K562 (cell line): ENCODE results near the gene THEMIS. TPM values are rescaled to one million over a fixed set of nuclear protein-coding genes. Genes with fewer than 3 reads are reported as not detected.

Source experiments
- EGR1 ChIP-seq: fragments of 450-650 bp; conservative IDR thresholded peaks from 2 replicates; pipeline ENCODE4 v1.6.1; 2017; ENCODE audit warnings: mild to moderate bottlenecking
- KLF1 ChIP-seq: fragments of 450-650 bp; IDR thresholded peaks from 2 replicates; pipeline ENCODE4 v1.6.1; 2016; ENCODE audit warnings: missing genetic modification characterization, missing compliant biosample characterization
- polyA plus RNA-seq, 8 experiments: library from polyadenylated mRNA; depleted of rRNA in 4 of 8; stranded (reverse) in 5 of 8; unstranded in 3 of 8; fragments of >200 nt; fragmentation: Nextera tagmentation in 2 of 8; fragmentation: Illumina TruSeq in 1 of 8; extraction: Ambion mirVana in 2 of 8; extraction: Trizol in 1 of 8; gene quantifications; 2 replicates each; pipeline versions ENCODE4 v1.2.1 to v1.2.3, GENCODE V29; 2011 to 2014; ENCODE audit warnings: inconsistent platforms in 1 of 8, missing spikeins in 1 of 8
- total RNA-seq, 7 experiments: library from RNA; depleted of rRNA in 6 of 7; stranded (reverse); fragments of >200 nt in 6 of 7; fragmentation: Illumina TruSeq in 2 of 7; extraction: Trizol in 2 of 7; gene quantifications; 2 replicates each; pipeline versions ENCODE4 v1.2.1 to v1.2.3, GENCODE V29; 2011 to 2021; ENCODE audit warnings: low replicate concordance in 1 of 7
- TF ChIP-seq, protein P1 (sequence below): fragments of 450-650 bp; IDR thresholded peaks from 2 replicates; pipeline ENCODE4 v1.6.1; 2016; ENCODE audit warnings: mild to moderate bottlenecking, moderate library complexity
- TF ChIP-seq, protein P2 (sequence below), 2 experiments: fragments of 450-650 bp; IDR thresholded peaks; 2 replicates each; pipeline ENCODE4 v1.6.1; 2016; ENCODE audit warnings: mild to moderate bottlenecking in 2 of 2, borderline replicate concordance in 1 of 2, low read depth in 1 of 2, moderate library complexity in 1 of 2
- TF ChIP-seq, protein P3 (sequence below): fragments of 250-450 bp; sonication (Bioruptor Pico); IDR thresholded peaks from 2 replicates; pipeline ENCODE4 v1.4.0; 2020; ENCODE audit warnings: mild to moderate bottlenecking, moderate library complexity, borderline replicate concordance

The THEMIS gene
- total and polyA plus RNA-seq, 9 of the 15 experiments (the other 6 are each of a cell fraction or from before 2014, with no cell fraction given): 0.09 TPM; not detected in 8

DNA sequence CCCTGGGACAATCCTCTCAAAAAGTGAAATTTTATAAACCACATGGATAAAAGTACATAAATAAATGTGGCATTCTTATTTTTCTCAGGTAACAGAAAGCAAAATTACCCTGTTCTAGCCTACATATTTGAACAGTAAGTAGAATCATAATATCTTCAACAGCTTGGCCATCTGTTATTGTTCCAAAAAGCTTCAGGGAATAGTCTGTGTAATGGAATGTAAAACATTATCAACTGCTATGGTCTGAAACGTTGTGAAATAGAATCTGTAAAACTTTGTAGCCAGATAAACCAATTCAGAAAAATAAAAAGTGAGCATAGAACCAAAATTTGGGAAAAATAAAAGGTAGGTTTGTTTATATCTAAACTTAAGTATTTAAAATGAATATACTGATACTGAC lies 114.7 kb downstream of the THEMIS start (continued):
- TF ChIP-seq, protein P1, sequence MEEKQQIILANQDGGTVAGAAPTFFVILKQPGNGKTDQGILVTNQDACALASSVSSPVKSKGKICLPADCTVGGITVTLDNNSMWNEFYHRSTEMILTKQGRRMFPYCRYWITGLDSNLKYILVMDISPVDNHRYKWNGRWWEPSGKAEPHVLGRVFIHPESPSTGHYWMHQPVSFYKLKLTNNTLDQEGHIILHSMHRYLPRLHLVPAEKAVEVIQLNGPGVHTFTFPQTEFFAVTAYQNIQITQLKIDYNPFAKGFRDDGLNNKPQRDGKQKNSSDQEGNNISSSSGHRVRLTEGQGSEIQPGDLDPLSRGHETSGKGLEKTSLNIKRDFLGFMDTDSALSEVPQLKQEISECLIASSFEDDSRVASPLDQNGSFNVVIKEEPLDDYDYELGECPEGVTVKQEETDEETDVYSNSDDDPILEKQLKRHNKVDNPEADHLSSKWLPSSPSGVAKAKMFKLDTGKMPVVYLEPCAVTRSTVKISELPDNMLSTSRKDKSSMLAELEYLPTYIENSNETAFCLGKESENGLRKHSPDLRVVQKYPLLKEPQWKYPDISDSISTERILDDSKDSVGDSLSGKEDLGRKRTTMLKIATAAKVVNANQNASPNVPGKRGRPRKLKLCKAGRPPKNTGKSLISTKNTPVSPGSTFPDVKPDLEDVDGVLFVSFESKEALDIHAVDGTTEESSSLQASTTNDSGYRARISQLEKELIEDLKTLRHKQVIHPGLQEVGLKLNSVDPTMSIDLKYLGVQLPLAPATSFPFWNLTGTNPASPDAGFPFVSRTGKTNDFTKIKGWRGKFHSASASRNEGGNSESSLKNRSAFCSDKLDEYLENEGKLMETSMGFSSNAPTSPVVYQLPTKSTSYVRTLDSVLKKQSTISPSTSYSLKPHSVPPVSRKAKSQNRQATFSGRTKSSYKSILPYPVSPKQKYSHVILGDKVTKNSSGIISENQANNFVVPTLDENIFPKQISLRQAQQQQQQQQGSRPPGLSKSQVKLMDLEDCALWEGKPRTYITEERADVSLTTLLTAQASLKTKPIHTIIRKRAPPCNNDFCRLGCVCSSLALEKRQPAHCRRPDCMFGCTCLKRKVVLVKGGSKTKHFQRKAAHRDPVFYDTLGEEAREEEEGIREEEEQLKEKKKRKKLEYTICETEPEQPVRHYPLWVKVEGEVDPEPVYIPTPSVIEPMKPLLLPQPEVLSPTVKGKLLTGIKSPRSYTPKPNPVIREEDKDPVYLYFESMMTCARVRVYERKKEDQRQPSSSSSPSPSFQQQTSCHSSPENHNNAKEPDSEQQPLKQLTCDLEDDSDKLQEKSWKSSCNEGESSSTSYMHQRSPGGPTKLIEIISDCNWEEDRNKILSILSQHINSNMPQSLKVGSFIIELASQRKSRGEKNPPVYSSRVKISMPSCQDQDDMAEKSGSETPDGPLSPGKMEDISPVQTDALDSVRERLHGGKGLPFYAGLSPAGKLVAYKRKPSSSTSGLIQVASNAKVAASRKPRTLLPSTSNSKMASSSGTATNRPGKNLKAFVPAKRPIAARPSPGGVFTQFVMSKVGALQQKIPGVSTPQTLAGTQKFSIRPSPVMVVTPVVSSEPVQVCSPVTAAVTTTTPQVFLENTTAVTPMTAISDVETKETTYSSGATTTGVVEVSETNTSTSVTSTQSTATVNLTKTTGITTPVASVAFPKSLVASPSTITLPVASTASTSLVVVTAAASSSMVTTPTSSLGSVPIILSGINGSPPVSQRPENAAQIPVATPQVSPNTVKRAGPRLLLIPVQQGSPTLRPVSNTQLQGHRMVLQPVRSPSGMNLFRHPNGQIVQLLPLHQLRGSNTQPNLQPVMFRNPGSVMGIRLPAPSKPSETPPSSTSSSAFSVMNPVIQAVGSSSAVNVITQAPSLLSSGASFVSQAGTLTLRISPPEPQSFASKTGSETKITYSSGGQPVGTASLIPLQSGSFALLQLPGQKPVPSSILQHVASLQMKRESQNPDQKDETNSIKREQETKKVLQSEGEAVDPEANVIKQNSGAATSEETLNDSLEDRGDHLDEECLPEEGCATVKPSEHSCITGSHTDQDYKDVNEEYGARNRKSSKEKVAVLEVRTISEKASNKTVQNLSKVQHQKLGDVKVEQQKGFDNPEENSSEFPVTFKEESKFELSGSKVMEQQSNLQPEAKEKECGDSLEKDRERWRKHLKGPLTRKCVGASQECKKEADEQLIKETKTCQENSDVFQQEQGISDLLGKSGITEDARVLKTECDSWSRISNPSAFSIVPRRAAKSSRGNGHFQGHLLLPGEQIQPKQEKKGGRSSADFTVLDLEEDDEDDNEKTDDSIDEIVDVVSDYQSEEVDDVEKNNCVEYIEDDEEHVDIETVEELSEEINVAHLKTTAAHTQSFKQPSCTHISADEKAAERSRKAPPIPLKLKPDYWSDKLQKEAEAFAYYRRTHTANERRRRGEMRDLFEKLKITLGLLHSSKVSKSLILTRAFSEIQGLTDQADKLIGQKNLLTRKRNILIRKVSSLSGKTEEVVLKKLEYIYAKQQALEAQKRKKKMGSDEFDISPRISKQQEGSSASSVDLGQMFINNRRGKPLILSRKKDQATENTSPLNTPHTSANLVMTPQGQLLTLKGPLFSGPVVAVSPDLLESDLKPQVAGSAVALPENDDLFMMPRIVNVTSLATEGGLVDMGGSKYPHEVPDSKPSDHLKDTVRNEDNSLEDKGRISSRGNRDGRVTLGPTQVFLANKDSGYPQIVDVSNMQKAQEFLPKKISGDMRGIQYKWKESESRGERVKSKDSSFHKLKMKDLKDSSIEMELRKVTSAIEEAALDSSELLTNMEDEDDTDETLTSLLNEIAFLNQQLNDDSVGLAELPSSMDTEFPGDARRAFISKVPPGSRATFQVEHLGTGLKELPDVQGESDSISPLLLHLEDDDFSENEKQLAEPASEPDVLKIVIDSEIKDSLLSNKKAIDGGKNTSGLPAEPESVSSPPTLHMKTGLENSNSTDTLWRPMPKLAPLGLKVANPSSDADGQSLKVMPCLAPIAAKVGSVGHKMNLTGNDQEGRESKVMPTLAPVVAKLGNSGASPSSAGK: no peak
- no peak for TF ChIP-seq EGR1
- TF ChIP-seq, protein P2, sequence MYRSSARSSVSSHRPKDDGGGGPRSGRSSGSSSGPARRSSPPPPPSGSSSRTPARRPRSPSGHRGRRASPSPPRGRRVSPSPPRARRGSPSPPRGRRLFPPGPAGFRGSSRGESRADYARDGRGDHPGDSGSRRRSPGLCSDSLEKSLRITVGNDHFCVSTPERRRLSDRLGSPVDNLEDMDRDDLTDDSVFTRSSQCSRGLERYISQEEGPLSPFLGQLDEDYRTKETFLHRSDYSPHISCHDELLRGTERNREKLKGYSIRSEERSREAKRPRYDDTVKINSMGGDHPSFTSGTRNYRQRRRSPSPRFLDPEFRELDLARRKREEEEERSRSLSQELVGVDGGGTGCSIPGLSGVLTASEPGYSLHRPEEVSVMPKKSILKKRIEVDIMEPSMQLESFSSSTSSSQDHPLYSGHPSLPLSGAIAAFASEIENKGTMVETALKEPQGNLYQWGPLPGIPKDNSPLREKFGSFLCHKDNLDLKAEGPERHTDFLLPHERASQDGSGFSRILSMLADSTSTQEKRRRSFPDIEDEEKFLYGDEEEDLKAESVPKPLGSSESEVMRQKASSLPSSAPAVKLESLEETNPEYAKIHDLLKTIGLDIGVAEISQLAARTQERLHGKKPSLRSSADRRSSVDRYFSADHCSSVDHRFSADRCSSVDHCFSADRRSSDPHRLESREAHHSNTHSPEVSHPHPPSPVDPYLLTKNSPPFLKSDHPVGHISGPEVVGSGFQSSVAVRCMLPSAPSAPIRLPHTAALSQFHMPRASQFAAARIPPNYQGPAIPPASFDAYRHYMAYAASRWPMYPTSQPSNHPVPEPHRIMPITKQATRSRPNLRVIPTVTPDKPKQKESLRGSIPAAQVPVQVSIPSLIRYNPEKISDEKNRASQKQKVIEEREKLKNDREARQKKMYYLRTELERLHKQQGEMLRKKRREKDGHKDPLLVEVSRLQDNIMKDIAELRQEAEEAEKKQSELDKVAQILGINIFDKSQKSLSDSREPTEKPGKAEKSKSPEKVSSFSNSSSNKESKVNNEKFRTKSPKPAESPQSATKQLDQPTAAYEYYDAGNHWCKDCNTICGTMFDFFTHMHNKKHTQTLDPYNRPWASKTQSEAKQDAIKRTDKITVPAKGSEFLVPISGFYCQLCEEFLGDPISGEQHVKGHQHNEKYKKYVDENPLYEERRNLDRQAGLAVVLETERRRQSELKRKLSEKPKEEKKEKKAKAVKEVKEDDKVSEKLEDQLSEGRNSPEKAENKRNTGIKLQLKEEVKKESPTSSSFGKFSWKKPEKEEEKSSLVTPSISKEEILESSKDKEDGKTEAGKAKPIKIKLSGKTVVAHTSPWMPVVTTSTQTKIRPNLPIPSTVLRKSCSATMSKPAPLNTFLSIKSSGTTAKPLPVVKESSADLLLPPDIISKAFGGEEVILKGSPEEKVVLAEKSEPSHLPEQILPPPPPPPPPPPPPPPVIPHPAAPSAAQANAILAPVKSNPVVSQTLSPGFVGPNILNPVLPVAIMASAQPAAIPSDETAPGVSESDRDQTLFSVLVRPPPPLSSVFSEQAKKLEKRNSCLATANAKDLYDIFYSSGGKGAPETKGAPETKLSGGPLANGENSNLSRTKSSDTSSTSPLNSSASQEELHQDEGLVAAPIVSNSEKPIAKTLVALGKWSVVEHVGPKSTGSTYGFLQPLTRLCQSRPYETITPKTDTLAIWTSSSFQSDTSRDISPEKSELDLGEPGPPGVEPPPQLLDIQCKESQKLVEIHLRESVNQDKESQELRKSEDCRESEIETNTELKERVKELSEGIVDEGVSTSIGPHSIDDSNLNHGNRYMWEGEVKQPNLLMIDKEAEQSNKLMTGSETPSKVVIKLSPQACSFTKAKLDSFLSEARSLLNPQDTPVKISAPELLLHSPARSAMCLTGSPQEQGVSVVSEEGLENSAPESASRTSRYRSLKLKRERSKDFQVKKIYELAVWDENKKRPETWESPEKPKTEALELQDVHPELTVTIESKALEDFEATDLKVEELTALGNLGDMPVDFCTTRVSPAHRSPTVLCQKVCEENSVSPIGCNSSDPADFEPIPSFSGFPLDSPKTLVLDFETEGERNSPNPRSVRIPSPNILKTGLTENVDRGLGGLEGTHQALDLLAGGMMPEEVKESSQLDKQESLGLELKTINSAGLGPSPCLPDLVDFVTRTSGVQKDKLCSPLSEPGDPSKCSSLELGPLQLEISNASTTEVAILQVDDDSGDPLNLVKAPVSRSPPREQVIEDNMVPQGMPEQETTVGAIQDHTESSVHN (IDR thresholded peaks at IDR 0.05; ENCODE audit: borderline replicate concordance in 1 of 2, low read depth in 1 of 2): no peak
- TF ChIP-seq, protein P3, sequence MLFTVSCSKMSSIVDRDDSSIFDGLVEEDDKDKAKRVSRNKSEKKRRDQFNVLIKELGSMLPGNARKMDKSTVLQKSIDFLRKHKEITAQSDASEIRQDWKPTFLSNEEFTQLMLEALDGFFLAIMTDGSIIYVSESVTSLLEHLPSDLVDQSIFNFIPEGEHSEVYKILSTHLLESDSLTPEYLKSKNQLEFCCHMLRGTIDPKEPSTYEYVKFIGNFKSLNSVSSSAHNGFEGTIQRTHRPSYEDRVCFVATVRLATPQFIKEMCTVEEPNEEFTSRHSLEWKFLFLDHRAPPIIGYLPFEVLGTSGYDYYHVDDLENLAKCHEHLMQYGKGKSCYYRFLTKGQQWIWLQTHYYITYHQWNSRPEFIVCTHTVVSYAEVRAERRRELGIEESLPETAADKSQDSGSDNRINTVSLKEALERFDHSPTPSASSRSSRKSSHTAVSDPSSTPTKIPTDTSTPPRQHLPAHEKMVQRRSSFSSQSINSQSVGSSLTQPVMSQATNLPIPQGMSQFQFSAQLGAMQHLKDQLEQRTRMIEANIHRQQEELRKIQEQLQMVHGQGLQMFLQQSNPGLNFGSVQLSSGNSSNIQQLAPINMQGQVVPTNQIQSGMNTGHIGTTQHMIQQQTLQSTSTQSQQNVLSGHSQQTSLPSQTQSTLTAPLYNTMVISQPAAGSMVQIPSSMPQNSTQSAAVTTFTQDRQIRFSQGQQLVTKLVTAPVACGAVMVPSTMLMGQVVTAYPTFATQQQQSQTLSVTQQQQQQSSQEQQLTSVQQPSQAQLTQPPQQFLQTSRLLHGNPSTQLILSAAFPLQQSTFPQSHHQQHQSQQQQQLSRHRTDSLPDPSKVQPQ: no peak
- TF ChIP-seq KLF1 (tag): no peak
